ENCODE measurements around the gene LOXL1.
A peak's percentile ranks its signal among the peaks of the same experiment; 100 is the strongest.

LOXL1 gene

DNA sequence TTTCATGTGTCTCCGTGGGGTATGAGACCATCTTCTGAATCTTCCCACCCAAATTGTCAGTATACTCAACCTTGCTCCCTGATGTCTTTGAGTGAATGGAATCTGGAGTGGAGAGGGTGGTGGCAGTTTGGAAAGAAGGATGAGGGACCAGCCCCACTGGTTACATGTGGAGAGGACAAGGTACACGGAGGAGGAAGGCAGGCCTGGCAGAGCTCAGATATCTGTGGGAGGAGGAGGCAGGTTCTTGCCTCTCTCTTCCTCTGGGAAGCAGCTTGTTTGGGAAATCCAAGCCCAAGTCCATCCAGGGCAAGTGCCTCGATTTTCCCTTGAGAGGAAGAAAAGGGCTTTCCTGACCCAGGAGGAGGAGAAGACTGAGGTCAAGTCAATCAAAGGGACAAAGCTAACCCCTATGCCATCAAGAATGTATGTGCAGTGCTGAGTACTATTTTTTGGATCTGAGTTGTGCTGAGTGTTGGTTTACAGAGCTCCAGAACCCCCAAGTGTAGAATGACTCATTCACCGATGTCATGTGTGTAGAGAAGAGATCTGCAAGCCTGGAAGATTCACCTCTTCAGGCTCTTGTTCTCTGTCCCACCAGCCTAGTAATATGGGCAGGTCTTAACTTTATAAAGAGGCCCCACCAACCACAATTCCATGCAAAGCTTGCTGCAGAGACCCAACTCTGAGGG, 19.8 kb upstream of the LOXL1 start:
- TF ChIP-seq CTCF (conservative IDR thresholded peaks at IDR 0.05; ENCODE audit: low read depth) = no peak
- ChIA-PET CTCF (interaction anchor here (0.6 to 1.6 kb wide), 6 partner anchors 9 to 685 kb away, joined by 3 to 10 read pairs (median 4); partner anchors contain the start of gene TBC1D21), POLR2A (ENCODE audit: low non-redundant PET) (no interaction called here)
- H3K27ac ChIP-seq = no peak overlapping the region
- no peak for DNase-seq (ENCODE audit: low spot score)

GRCh38 chr15:73907035-73907408, 19.2 kb upstream of the LOXL1 start:
- H3K27ac ChIP-seq = no peak overlapping the region
- CTCF ChIA-PET = interaction anchor here (0.6 to 1.6 kb wide), 4 partner anchors 9 to 60 kb away, joined by 3 to 10 read pairs (median 6); partner anchors contain the start of gene TBC1D21
- no peak for DNase-seq (ENCODE audit: low spot score)
- POLR2A ChIA-PET (ENCODE audit: low non-redundant PET) = no interaction called here
- no peak for TF ChIP-seq CTCF (conservative IDR thresholded peaks at IDR 0.05; ENCODE audit: low read depth)

- ChIA-PET POLR2A (ENCODE audit: low non-redundant PET) (no interaction called here), CTCF (interaction anchor here (0.6 to 1.5 kb wide), 13 partner anchors 8 to 423 kb away, joined by 3 to 10 read pairs (median 3); partner anchors contain the start of genes LOXL1 and TBC1D21)
- peak; percentile 98 for TF ChIP-seq CTCF (conservative IDR thresholded peaks at IDR 0.05; ENCODE audit: low read depth)
- DNase-seq (ENCODE audit: low spot score) = peak; percentile 72
- H3K27ac ChIP-seq = no peak overlapping the region
Measured at GRCh38 chr15:73908030-73908821, 18.0 kb upstream of the LOXL1 start.

GRCh38 chr15:73908822-73909122, 17.5 kb upstream of the LOXL1 start:
- ChIA-PET CTCF (interaction anchor here (0.6 to 1.5 kb wide), 10 partner anchors 8 to 423 kb away, joined by 3 to 10 read pairs (median 3); partner anchors contain the start of genes LOXL1 and TBC1D21), POLR2A (ENCODE audit: low non-redundant PET) (no interaction called here)
- DNase-seq (ENCODE audit: low spot score) = no peak
- TF ChIP-seq CTCF (conservative IDR thresholded peaks at IDR 0.05; ENCODE audit: low read depth) = no peak
- no peak overlapping the region for H3K27ac ChIP-seq

- no peak for TF ChIP-seq CTCF (conservative IDR thresholded peaks at IDR 0.05; ENCODE audit: low read depth)
- no peak for DNase-seq (ENCODE audit: low spot score)
- no peak overlapping the region for H3K27ac ChIP-seq
- ChIA-PET CTCF (interaction anchor here (0.6 to 1.5 kb wide), 6 partner anchors 18 to 590 kb away, joined by 3 to 10 read pairs (median 3); partner anchors contain the start of gene TBC1D21), POLR2A (ENCODE audit: low non-redundant PET) (no interaction called here)
Measured at GRCh38 chr15:73909651-73910050, 16.6 kb upstream of the LOXL1 start.

DNA sequence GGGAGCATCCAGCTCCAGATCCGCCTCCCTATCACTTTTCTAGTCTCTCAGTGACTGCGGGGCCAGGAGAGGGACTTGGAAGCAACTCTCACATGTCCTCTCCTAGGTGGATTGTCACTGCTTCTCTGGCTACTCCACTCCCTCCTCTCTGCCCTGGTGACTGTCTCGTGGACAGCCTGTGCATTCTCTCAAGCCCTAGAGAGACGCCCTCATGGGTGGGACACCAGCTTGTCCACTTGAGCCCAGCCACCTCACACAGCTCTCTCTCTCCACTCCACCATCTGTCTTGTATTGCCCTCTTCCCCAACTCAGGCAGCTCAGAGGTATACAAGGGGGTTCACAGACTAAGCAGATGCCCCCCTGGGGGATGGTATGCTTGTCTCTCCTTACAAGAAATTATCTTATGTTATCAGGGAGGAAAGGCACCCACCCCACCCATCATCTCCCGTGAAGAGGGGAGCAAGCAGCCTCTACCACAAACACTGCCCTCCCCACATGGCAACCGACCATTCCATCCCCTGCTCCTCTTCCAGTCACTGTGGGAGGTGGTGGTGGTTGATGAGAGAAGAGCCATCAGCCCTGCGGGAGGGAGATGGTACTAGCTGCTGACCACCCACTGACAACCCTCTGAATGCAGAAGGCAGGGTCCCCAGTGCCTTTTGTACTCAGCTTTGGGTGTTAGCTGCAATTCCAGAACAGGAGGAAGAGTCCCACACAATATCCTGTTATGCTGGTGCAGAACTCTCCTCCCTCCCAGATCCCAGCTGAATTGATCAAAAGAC, 15.5 kb upstream of the LOXL1 start:
- no peak for TF ChIP-seq CTCF (conservative IDR thresholded peaks at IDR 0.05; ENCODE audit: low read depth)
- CTCF ChIA-PET = interaction anchor here (1.0 to 1.1 kb wide), 2 partner anchors 17 to 37 kb away, joined by 3 to 4 read pairs; no protein-coding TSS in a partner anchor
- POLR2A ChIA-PET (ENCODE audit: low non-redundant PET) = no interaction called here
- no peak overlapping the region for H3K27ac ChIP-seq
- DNase-seq (ENCODE audit: low spot score) = no peak
